Stimulated activated naive CD8-positive, alpha-beta T cell treated with anti-CD3 and anti-CD28 coated beads, Interleukin-15, Interleukin-2, amounts not matched to agents 100 ng/mL and 50 ng/mL, for 24 hours (primary cell): Measurements from ENCODE around the gene MATN4.
"Not testable (repeated sequence)": the region's sequence is repeated elsewhere in the genome, so short reads cannot be mapped to it uniquely, and the experiment has no call there.

Source experiments
- H3K27ac Mint-ChIP-seq: one replicate; pipeline ENCODE4 v1.8.0; 2021; ENCODE audit warnings: mild to moderate bottlenecking, mixed read lengths
- H3K27me3 Mint-ChIP-seq: one replicate; pipeline ENCODE4 v1.8.0; 2021; ENCODE audit warnings: mixed read lengths
- H3K36me3 Mint-ChIP-seq: one replicate; pipeline ENCODE4 v1.8.0; 2021; ENCODE audit warnings: low read depth, mixed read lengths
- H3K4me1 Mint-ChIP-seq: one replicate; pipeline ENCODE4 v1.8.0; 2021; ENCODE audit warnings: low read depth, mixed read lengths
- H3K4me3 Mint-ChIP-seq: one replicate; pipeline ENCODE4 v1.8.0; 2021; ENCODE audit warnings: mild to moderate bottlenecking, mixed read lengths
- H3K9me3 Mint-ChIP-seq: one replicate; pipeline ENCODE4 v1.8.0; 2021; ENCODE audit warnings: mixed read lengths

Gene MATN4, protein sequence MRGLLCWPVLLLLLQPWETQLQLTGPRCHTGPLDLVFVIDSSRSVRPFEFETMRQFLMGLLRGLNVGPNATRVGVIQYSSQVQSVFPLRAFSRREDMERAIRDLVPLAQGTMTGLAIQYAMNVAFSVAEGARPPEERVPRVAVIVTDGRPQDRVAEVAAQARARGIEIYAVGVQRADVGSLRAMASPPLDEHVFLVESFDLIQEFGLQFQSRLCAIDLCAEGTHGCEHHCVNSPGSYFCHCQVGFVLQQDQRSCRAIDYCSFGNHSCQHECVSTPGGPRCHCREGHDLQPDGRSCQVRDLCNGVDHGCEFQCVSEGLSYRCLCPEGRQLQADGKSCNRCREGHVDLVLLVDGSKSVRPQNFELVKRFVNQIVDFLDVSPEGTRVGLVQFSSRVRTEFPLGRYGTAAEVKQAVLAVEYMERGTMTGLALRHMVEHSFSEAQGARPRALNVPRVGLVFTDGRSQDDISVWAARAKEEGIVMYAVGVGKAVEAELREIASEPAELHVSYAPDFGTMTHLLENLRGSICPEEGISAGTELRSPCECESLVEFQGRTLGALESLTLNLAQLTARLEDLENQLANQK

DNA sequence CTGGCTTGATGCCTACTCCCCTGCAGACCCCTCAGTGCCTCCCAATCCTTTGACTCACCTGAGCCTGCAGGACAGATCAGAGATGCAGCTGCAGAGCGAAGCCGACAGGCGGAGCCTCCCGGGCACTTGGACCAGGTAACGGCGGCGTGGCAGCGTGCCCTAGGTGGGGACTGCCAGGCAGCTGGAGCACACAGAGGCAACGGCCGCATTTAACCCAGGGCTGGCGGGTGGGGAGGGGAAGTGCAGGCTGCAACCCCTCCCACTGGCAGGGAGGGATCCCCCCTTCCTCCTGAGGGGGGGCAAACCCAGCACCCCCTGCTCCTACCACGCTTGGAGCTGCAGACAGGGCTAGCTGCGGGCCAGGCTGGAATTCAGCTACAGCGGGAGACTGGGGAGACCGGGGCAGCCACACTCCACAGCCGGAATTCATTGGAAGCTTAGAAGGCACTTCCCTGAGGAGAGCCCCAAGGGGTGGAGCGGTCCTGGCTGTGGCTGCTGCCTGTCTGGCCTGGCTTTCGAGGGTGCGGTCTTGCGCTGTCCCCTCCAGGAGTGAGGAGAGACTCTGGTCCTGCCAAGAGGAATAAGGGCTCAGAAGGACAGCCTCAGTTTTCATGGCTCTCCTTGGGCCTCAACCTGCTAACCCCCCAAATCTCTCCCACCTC is at the start of gene MATN4:
Gene MATN4, minus strand, starts transcription at position 183 of the 662 bp plus-strand sequence. CDS start 2,717 bp downstream, outside the sequence.
- H3K4me1 Mint-ChIP-seq: peaks cover 15% of the 10 kb centered on the region
- no peak within 1 kb of the TSS for H3K4me3 Mint-ChIP-seq
- H3K27ac Mint-ChIP-seq: no peak within 1 kb of the TSS
- peaks cover 68% of the 10 kb centered on the region for H3K27me3 Mint-ChIP-seq
- no peaks in the 10 kb centered on the region for H3K9me3 Mint-ChIP-seq
- peaks cover 4% of the 10 kb centered on the region for H3K36me3 Mint-ChIP-seq

DNA sequence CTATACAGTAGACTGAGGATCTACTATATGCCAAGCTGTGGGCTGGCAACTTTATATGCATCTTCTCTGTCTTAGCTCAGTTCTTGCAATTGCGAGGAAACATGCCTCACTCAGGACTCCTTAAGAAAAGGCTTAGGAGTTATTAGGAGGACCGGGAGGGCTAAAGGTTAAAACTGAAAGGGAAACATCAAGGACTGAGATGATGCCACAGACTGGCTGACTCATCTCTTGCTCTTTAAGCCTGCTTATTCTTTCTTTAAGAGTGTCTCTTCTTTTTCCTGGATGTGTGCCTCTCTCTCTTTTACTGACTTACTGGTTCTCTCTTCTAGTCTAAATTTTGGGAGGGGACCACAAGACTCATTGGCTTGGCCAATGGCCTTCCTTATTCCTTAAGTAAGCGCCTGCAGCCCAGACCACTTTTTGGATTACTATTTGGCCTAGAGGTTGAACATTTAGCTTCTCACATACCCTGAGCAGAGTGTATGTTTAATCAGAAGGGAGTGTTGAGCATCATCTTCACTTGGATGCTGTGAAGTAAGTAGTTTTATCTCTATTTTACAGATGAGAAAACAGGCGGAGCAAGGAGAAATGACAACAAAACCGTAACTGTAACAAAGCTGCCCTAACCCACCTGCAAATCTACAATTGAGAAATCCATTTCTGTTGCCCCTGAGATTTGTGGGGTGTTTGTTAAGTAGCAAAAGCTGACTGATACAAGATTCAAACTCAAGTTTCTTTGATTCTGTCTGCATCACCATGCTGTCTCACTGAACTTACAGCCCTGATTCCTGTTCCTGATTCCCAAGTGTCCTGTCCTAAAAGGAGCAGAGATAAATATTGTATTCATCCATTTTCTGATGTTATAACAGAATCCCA is 47.3 kb upstream of the MATN4 start:
- no peaks in the 10 kb centered on the region for H3K27me3 Mint-ChIP-seq
- H3K4me1 Mint-ChIP-seq: peaks cover 73% of the 10 kb centered on the region
- no peaks in the 10 kb centered on the region for H3K9me3 Mint-ChIP-seq
- H3K4me3 Mint-ChIP-seq: peak overlapping the region; percentile 75
- peak overlapping the region; percentile 92 for H3K27ac Mint-ChIP-seq
- H3K36me3 Mint-ChIP-seq: no peaks in the 10 kb centered on the region

DNA sequence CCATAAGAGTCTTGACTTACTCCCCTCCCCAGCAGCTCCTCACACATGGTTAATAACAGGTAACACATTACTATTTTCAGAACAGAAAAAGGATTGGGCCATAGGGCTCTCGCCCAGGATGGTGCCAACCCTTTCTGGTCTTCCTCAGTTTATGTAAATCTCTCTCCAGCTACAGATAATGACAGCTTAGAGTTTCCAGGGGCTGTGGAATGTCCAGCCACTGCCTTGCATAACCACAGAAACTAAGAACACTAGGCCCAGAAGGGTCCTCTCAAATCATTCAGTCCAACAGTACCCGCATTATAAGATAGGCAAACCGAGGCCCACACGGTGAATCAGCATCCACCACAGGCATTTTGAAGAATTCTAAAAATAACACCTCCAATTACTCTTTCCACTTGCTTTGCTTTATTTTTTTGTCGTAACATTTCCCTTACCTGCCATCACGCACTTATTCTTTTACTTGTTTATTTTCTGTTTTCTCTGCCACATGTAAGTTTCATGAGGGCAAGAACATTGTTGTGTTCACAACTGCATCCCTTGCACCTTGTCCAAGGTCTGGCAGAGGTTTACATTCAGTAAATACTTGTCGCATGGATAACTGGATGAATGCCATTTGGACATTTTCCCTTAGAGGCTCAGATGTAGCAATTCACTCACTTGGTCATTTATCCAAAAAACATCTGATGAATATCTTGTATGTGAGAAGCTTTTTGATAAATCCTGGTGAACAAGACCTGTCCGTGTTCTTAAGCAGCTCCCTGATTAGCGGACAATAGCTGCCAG is 46.5 kb upstream of the MATN4 start:
- Mint-ChIP-seq H3K27ac (peak overlapping the region; percentile 92), H3K36me3 (no peaks in the 10 kb centered on the region), H3K4me3 (peak overlapping the region; percentile 75), H3K4me1 (peaks cover 75% of the 10 kb centered on the region), H3K27me3 (no peaks in the 10 kb centered on the region), H3K9me3 (no peaks in the 10 kb centered on the region)

DNA sequence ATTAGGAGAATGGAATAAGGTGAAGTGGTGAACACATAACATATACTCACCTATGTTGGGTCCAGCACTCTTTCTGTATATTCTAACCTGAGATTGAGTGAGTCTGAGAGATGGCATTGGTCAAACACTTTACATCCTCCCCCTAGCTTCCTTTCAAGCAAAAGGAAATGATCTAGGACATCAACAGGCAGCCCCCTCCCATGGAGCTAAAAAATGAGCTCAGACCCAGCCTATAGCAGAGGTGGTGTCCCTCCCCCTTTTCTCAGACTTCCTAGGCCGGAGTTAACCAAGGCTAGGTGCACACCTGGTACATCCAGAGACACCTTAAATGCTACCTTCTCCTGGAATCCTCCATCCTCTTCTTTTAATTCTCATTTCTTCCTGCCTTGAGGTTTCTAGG is 45.6 kb upstream of the MATN4 start:
- Mint-ChIP-seq H3K4me1 (peaks cover 70% of the 10 kb centered on the region), H3K4me3 (peak overlapping the region; percentile 75)

DNA sequence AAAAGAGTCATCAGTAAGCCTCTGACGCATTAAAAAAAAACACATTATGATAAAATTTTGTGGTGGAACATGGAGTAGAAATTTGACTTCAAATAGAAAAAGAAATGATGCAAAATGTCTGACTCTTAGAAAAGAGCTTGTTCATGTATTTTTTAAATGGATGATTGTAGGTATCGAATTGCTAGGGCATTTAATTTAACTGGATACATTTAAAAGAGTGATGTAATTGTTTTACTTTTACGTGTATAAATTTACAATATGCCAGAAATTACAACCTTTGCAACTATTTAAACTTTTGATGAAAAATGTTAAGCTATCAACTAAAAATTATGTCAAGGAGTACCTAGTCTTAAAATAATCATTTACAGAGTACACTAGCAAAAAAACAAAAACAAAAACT is 44.6 kb upstream of the MATN4 start:
- Mint-ChIP-seq H3K27me3 (no peaks in the 10 kb centered on the region), H3K4me1 (peaks cover 64% of the 10 kb centered on the region), H3K4me3 (no peak overlapping the region), H3K36me3 (no peaks in the 10 kb centered on the region), H3K9me3 (no peaks in the 10 kb centered on the region), H3K27ac (no peak overlapping the region)

More for the DNA sequence above, 45.6 kb upstream of the MATN4 start:
- Mint-ChIP-seq H3K36me3 (no peaks in the 10 kb centered on the region), H3K27ac (peak overlapping the region; percentile 92), H3K27me3 (no peaks in the 10 kb centered on the region), H3K9me3 (no peaks in the 10 kb centered on the region)

DNA sequence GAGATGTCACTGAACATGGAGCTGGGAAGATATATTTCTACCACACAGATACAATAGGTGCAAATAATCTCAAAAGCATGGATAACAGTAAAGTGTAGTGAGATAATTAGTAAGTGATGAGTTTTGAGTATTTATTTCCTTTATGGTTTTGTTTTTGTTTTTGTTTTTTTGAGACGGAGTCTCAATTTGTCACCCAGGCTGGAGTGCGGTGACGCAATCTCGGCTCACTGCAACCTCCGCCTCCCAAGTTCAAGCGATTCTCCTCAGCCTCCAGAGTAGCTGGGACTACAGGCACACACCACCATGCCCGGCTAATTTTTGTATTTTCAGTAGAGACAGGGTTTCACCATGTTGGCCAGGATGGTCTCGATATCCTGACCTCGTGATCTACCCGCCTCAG is 42.7 kb upstream of the MATN4 start:
- Mint-ChIP-seq H3K4me1 (peaks cover 62% of the 10 kb centered on the region), H3K36me3 (peaks cover 16% of the 10 kb centered on the region)
- H3K9me3 Mint-ChIP-seq, H3K27me3 Mint-ChIP-seq, H3K27ac Mint-ChIP-seq, H3K4me3 Mint-ChIP-seq: not testable (repeated sequence)

DNA sequence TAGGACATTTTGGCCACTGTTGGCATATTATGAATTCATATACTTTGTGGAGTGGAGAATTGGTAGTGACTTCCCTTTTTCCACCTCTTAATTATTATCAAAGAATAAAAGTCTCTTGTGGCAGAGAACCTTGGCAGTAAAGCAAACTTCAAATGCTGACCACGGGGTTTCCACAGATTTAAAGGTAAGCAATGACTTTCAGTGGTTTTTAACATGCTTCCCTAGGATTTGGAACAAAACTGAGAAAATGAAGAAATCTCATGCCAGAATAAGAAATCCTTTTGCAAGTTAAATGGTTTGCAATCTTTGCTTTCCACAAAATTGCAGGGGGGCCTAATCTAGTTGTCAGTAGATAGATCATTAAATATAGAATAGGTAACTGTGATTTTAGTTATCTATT is 42.1 kb upstream of the MATN4 start:
- Mint-ChIP-seq H3K27ac (no peak overlapping the region), H3K4me3 (no peak overlapping the region), H3K36me3 (peaks cover 20% of the 10 kb centered on the region), H3K9me3 (no peaks in the 10 kb centered on the region), H3K27me3 (peaks cover 4% of the 10 kb centered on the region), H3K4me1 (peaks cover 62% of the 10 kb centered on the region)

DNA sequence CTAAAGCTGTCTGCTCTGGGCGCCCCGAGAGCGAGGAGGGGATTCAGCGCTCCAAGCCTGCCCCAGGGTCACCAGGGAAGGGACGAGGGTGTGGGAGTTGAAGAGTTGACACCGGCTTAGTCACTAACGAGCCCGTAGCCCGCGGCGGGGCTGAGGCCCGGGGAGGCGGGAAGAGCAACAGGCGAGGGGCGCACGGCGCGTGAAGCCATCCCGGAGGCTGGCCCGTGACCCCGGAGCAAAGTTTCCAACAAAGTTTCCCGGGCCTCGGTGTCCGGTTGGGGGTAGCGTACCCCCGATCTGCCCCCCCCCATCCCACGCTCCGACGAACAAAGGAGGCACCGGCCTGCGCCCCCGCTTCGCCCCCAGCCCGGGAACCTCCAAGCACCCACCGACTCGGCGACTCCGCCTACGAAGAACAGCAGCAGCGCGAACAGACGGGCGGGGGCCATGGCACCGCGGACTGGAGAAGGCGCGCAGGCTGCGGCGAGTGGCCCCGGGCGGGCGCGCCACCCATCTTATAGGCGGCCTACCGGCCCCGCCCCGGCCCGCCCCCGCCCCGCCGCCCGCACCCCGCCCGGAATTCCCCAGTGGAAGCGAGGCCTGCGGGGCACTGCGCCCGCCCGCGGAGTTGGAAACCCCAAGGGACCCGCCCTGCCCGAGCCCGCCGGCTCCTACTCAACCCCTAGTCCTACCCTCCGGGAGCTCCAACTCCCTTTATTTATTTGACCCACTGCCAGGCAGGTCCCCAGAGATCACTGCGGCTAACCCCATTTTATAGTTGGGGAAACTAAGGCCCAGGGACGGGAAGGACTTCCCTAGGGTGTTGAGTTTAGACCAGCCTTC is 40.1 kb upstream of the MATN4 start, which contains the start of gene SDC4:
Gene SDC4, minus strand, starts transcription at position 489 of the 843 bp plus-strand sequence. Its CDS starts 40 bp downstream, at position 449.
- Mint-ChIP-seq H3K9me3 (no peaks in the 10 kb centered on the region), H3K36me3 (peaks cover 30% of the 10 kb centered on the region), H3K4me3 (peak within 1 kb of the TSS; percentile 93), H3K27me3 (peaks cover 4% of the 10 kb centered on the region), H3K27ac (peak within 1 kb of the TSS; percentile 79), H3K4me1 (peaks cover 59% of the 10 kb centered on the region)

DNA sequence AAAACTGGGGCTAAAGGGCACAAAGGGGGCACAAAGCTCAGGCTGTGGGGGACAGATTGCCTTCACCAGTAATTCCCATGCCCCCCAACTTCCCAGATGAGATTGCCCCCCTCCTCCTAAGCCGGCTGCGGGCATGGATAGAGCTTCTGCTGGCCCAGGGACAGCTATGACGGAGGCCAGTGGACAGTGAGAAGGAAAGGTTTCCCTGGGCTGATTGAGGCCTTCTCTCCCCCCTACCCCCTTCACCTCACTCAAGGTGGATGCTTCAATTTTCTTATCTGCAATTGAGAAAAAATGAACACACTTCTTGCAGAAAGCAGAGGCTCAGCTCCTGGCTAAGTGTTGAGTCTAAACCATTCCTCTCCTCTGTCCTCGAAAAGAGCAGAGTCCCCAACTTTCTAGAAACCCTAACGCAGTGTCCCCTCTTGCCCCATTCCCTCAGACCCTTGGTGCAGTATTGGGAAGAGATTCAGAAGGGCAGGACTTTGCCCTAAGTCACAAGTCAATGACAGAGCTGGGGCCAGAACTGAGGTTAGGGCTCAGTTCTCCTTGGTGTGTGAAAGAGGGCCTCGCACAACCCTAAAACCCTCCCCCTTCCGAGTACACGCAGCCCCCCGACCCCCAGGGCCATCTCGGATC is 39.3 kb upstream of the MATN4 start:
- H3K4me3 Mint-ChIP-seq: peak overlapping the region; percentile 93
- H3K9me3 Mint-ChIP-seq: no peaks in the 10 kb centered on the region
- H3K27me3 Mint-ChIP-seq: peaks cover 4% of the 10 kb centered on the region
- peaks cover 37% of the 10 kb centered on the region for H3K36me3 Mint-ChIP-seq
- H3K27ac Mint-ChIP-seq: peak overlapping the region; percentile 67
- H3K4me1 Mint-ChIP-seq: peaks cover 65% of the 10 kb centered on the region

DNA sequence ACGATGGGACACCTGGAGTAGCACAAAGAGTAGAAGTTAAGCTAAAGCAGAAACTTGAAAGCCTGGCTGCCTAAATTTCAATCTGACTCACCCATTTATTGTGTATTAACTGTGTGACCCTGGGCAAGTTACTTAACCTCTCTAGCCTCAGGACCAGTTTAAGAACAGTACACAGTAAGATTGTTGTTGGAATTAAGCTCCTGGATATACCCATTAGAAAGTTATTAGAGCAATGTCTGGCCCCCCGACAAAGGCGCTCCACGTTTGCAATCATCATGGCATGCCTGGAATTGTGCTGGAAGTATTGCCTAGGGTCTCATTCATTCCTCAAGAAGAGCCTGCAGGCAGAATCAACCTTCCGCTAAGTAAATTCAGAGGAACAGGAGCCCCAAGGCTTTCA is 38.8 kb upstream of the MATN4 start:
- Mint-ChIP-seq H3K4me3 (peak overlapping the region; percentile 93), H3K36me3 (peaks cover 37% of the 10 kb centered on the region), H3K9me3 (no peaks in the 10 kb centered on the region), H3K4me1 (peaks cover 68% of the 10 kb centered on the region), H3K27ac (no peak overlapping the region), H3K27me3 (peaks cover 4% of the 10 kb centered on the region)

DNA sequence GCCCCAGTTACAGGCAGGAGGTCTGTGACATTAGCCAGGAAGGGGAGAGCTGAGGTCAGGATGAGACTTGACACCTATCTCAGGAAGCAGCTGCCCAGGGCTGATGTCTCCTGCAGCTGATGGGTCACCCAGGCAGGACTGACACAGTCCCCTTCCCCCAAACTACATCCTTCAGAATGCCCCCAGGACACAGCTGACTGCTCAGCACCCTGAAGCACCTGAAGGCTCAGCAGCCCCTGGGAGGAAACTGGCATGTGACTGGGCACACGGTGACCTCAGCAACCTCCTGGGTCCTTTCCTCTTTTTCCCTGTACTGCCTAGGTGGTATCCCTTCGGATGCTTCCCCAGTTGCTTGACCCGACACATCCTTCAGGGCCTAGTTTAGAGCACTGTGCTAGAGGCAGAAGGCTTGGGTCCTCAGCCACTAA is 38.2 kb upstream of the MATN4 start:
- H3K4me1 Mint-ChIP-seq: peaks cover 68% of the 10 kb centered on the region
- H3K9me3 Mint-ChIP-seq: no peaks in the 10 kb centered on the region
- peaks cover 38% of the 10 kb centered on the region for H3K36me3 Mint-ChIP-seq
- H3K27me3 Mint-ChIP-seq: peaks cover 4% of the 10 kb centered on the region
- peak overlapping the region; percentile 93 for H3K4me3 Mint-ChIP-seq
- H3K27ac Mint-ChIP-seq: peak overlapping the region; percentile 32

DNA sequence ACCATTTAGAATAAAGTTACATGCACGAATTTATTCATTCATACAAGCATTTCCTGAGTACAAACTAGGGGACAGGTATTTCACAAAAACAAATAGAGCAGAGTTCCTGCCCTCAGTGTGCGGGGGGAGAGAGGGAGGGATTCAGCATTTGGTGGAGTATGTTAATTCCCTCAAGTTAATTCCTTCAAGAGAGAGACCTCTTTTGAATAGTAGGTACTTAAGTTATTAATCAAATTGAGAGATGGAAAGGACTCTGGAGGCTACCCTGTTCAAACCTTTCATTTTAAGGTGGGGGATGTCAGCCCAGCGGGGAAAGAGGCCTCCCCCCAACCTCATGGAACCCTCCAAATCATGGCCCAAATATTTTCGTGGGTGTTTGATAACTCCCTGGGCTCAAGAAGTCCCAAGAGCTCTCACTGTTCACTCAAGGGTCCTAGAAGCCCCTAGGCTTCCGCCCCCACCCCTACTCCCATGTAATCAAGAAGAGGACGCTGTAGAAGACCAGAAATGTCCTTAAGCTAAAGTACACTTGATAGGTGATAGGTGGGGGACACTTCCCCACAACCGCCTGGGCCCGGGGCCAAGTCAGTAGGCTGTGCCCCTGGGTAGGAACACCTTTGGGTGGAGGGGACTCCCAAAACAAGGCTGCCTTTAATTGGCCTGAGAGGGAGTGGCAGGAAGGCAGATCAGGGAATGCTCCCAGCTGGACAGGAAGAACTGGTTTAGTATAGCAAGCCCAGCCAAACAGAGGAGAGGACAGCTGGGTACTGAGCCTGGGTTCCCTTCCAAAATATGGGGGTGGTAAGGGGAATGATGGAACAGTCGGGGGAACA is 37.2 kb upstream of the MATN4 start:
- H3K27me3 Mint-ChIP-seq: peaks cover 4% of the 10 kb centered on the region
- peak overlapping the region; percentile 52 for H3K27ac Mint-ChIP-seq
- peaks cover 48% of the 10 kb centered on the region for H3K36me3 Mint-ChIP-seq
- no peaks in the 10 kb centered on the region for H3K9me3 Mint-ChIP-seq
- H3K4me3 Mint-ChIP-seq: peak overlapping the region; percentile 93
- peaks cover 64% of the 10 kb centered on the region for H3K4me1 Mint-ChIP-seq
